Endothelial cell (in vitro differentiated cells): ENCODE results near the gene CHMP1B. TPM values are rescaled to one million over a fixed set of nuclear protein-coding genes. Genes with fewer than 3 reads are reported as not detected.

Experiments
- DNase-seq: peaks from one replicate; pipeline ENCODE4 v3.0.0; 2021; ENCODE audit warnings: low spot score
- H3K27ac Mint-ChIP-seq: one replicate; pipeline ENCODE4 v1.8.0; 2021; ENCODE audit warnings: mixed read lengths, inconsistent platforms; ENCODE audit not compliant: unreplicated experiment
- H3K27me3 Mint-ChIP-seq: one replicate; pipeline ENCODE4 v1.8.0; 2021; ENCODE audit warnings: mild to moderate bottlenecking, moderate library complexity, mixed read lengths, inconsistent platforms; ENCODE audit not compliant: unreplicated experiment
- H3K36me3 Mint-ChIP-seq: one replicate; pipeline ENCODE4 v1.8.0; 2021; ENCODE audit warnings: mild to moderate bottlenecking, low read depth, mixed read lengths, inconsistent platforms; ENCODE audit not compliant: unreplicated experiment
- H3K4me1 Mint-ChIP-seq: one replicate; pipeline ENCODE4 v1.8.0; 2021; ENCODE audit warnings: mild to moderate bottlenecking, mixed read lengths, inconsistent platforms; ENCODE audit not compliant: unreplicated experiment
- H3K4me3 Mint-ChIP-seq: one replicate; pipeline ENCODE4 v1.8.0; 2021; ENCODE audit warnings: mild to moderate bottlenecking, mixed read lengths, inconsistent platforms; ENCODE audit not compliant: unreplicated experiment
- H3K9me3 Mint-ChIP-seq: one replicate; pipeline ENCODE4 v1.8.0; 2021; ENCODE audit warnings: mixed read lengths, inconsistent platforms; ENCODE audit not compliant: unreplicated experiment
- CTCF ChIP-seq: fragments of 200-600 bp; sonication (generic); IDR thresholded peaks from one replicate; pipeline ENCODE4 v1.5.0; 2021; ENCODE audit warnings: antibody characterized with exemption; ENCODE audit not compliant: unreplicated experiment
- total RNA-seq: library from RNA; stranded (reverse); fragmentation: NEBNext Ultra II Directional; extraction: Animal tissue kit (Norgen Biotek cat#: 25700); gene quantifications from one replicate; pipeline ENCODE4 v1.2.1, GENCODE V29; 2021; ENCODE audit not compliant: unreplicated experiment

The CHMP1B gene
- total RNA-seq, 1 donor from 2014 or later, result 38.5 TPM

GRCh38 chr18:11880586-11881304, 29.5 kb downstream of the CHMP1B start:
- DNase-seq, result no peak
- H3K4me3 Mint-ChIP-seq, result no peak overlapping the region
- no peak overlapping the region for H3K27ac Mint-ChIP-seq
- peaks cover 15% of the 10 kb centered on the region for H3K36me3 Mint-ChIP-seq
- no peaks in the 10 kb centered on the region for H3K27me3 Mint-ChIP-seq
- no peak for TF ChIP-seq CTCF
- peaks cover 5% of the 10 kb centered on the region for H3K4me1 Mint-ChIP-seq
- H3K9me3 Mint-ChIP-seq, result no peaks in the 10 kb centered on the region

GRCh38 chr18:11882636-11883035, 31.4 kb downstream of the CHMP1B start:
- TF ChIP-seq CTCF, result no peak
- Mint-ChIP-seq H3K4me1 (peaks cover 5% of the 10 kb centered on the region), H3K27me3 (no peaks in the 10 kb centered on the region), H3K36me3 (peaks cover 20% of the 10 kb centered on the region), H3K9me3 (no peaks in the 10 kb centered on the region), H3K27ac (no peak overlapping the region), H3K4me3 (no peak overlapping the region)
- no peak for DNase-seq

GRCh38 chr18:11883153-11883552, 31.9 kb downstream of the CHMP1B start:
- H3K9me3 Mint-ChIP-seq, result no peaks in the 10 kb centered on the region
- no peak for TF ChIP-seq CTCF
- H3K27ac Mint-ChIP-seq, result no peak overlapping the region
- H3K27me3 Mint-ChIP-seq, result no peaks in the 10 kb centered on the region
- peaks cover 24% of the 10 kb centered on the region for H3K36me3 Mint-ChIP-seq
- peaks cover 5% of the 10 kb centered on the region for H3K4me1 Mint-ChIP-seq
- no peak overlapping the region for H3K4me3 Mint-ChIP-seq
- DNase-seq, result no peak

GRCh38 chr18:11884396-11885030, 33.3 kb downstream of the CHMP1B start:
- Mint-ChIP-seq H3K4me3 (no peak overlapping the region), H3K4me1 (peaks cover 5% of the 10 kb centered on the region), H3K27me3 (no peaks in the 10 kb centered on the region), H3K27ac (no peak overlapping the region), H3K9me3 (no peaks in the 10 kb centered on the region), H3K36me3 (peaks cover 24% of the 10 kb centered on the region)
- DNase-seq, result no peak
- no peak for TF ChIP-seq CTCF

GRCh38 chr18:11885278-11885947, 34.2 kb downstream of the CHMP1B start:
- no peak for TF ChIP-seq CTCF
- no peak overlapping the region for H3K27ac Mint-ChIP-seq
- DNase-seq, result no peak
- no peak overlapping the region for H3K4me3 Mint-ChIP-seq
- H3K9me3 Mint-ChIP-seq, result no peaks in the 10 kb centered on the region
- peaks cover 2% of the 10 kb centered on the region for H3K27me3 Mint-ChIP-seq
- H3K4me1 Mint-ChIP-seq, result peaks cover 5% of the 10 kb centered on the region
- H3K36me3 Mint-ChIP-seq, result peaks cover 25% of the 10 kb centered on the region
